Measurements from ENCODE around the gene ABCC8.

- TF ChIP-seq POLR2A (IDR thresholded peaks at IDR 0.05; ENCODE audit: low read length) = no peak
- TF ChIP-seq SMC3 (IDR thresholded peaks at IDR 0.05) = no peak
- no peak for TF ChIP-seq CTCF (IDR thresholded peaks at IDR 0.05)
- TF ChIP-seq PHF8 (IDR thresholded peaks at IDR 0.05; ENCODE audit: borderline replicate concordance, low read depth) = no peak
- TF ChIP-seq CEBPB (IDR thresholded peaks at IDR 0.05) = no peak
- TF ChIP-seq HMGXB4 (CRISPR knock-in tag; IDR thresholded peaks at IDR 0.05; ENCODE audit: borderline replicate concordance) = no peak
- TF ChIP-seq CHD2 (IDR thresholded peaks at IDR 0.05; ENCODE audit: low read length, partially characterized antibody) = no peak
- TF ChIP-seq MAZ (IDR thresholded peaks at IDR 0.05; ENCODE audit: borderline replicate concordance, low read depth, low read length) = no peak
- TF ChIP-seq REST (IDR thresholded peaks at IDR 0.05) = no peak
- TF ChIP-seq MAFK (IDR thresholded peaks at IDR 0.05; ENCODE audit: partially characterized antibody) = no peak
- TF ChIP-seq EP300 (IDR thresholded peaks at IDR 0.05) = no peak
- TF ChIP-seq ESRRA (IDR thresholded peaks at IDR 0.05; ENCODE audit: borderline replicate concordance, low read length) = no peak
Measured at GRCh38 chr11:17449158-17449557, 27.5 kb downstream of the ABCC8 start.

Data from A549 (cell line).